Central memory CD8-positive, alpha-beta T cell (primary cell): ENCODE measurements around the gene TSPOAP1.

Experiments
- ATAC-seq: fragments of 150-1000 bp; cut with Tn5 transposase; replicated peaks from 2 replicates; pipeline ENCODE4 v1.10.0; 2022; ENCODE audit warnings: mild to moderate bottlenecking, moderate FRiP score, moderate number of reproducible peaks; ENCODE audit not compliant: poor library complexity, severe bottlenecking; ENCODE audit errors: extremely low read depth
- DNase-seq, 2 donors: peaks; one replicate each; pipeline ENCODE4 v3.0.0; 2021; ENCODE audit warnings: low spot score in 2 of 2
- H3K27ac Mint-ChIP-seq: one replicate; pipeline ENCODE4 v1.8.0; 2022; ENCODE audit warnings: low read depth, mild to moderate bottlenecking, moderate library complexity, mixed read lengths
- H3K27me3 Mint-ChIP-seq: one replicate; pipeline ENCODE4 v1.8.0; 2022; ENCODE audit warnings: mixed read lengths
- H3K36me3 Mint-ChIP-seq: one replicate; pipeline ENCODE4 v1.8.0; 2022; ENCODE audit warnings: mild to moderate bottlenecking, moderate library complexity, mixed read lengths; ENCODE audit not compliant: insufficient read depth
- H3K4me1 Mint-ChIP-seq: one replicate; pipeline ENCODE4 v1.8.0; 2022; ENCODE audit warnings: mixed read lengths
- H3K4me3 Mint-ChIP-seq: one replicate; pipeline ENCODE4 v1.8.0; 2022; ENCODE audit warnings: mild to moderate bottlenecking, moderate library complexity, mixed read lengths
- H3K9me3 Mint-ChIP-seq: one replicate; pipeline ENCODE4 v1.8.0; 2022; ENCODE audit warnings: mixed read lengths

TSPOAP1 gene

DNA sequence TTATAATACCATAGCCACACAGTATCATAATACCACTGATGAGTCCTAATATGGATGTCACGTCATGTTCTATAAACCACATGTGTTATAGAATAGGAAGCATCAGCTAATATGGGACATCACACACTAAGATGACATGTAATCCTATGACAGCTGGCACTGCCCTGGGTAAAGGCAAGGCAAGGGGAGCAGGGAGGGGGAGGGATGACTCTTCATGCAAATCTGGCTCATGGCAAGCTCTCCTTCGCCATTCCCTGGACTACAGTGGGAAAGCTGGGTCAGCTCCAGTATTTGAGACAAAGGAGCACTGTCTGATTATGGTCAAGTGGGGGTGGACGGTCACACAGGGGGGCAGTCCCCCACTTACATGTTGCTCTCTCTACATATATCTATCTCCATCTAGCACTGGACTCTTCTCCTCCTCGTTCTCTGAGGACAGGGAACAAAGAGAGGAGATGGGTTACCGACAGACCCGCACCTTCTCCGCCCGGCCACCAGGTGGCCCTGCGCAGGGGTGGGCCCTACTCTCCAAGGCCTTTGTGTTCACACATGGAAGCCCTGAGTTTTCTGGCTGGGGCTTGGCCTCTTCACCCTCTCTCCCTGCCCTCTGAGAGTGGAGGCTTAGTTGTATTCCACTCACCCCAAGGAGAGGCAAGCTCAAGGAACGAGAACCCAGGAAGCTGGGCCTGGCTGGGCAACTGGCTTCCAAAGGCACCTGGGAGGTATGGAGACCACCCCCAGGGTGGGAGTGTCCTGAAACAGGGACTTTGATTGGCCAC lies 24.4 kb downstream of the TSPOAP1 start:
- peak; percentile 79 for ATAC-seq
- DNase-seq, result peak; percentile 35 to 47
- Mint-ChIP-seq H3K27ac (no peak overlapping the region), H3K9me3 (no peaks in the 10 kb centered on the region), H3K4me1 (peaks cover 12% of the 10 kb centered on the region), H3K36me3 (peaks cover 5% of the 10 kb centered on the region), H3K27me3 (no peaks in the 10 kb centered on the region), H3K4me3 (no peak overlapping the region)

DNA sequence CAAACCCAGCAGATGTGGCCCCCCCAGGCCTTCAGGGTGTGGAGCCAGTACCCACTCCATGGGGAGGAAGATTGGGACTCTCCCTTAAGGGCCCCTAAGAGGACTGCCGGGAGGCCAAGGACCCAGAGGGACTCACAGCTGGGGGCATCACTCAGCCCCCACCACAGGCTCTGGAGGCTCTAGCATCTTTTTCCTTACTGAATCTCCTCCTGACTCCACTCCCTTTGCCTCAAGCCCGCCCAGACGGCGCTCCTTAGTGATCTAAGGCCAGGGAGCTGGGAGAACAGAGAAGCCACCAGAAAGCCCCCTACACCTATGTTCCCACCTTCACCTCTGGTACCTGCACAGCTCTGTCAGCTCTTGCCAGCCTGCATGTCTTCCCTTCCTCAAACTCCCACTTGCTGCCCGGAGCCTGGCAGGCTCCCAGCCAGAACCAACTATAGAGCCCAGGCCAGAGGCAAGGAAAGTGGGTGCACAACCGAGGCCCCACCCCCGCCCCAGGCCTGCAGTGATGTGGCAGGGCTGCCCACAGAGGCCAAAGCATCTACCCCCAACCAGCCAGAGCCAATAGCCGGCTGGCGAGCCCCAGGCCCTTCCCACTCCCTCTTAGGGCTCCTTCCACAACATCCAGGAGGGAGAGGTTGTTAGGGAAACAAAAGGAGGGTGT lies 25.5 kb downstream of the TSPOAP1 start:
- Mint-ChIP-seq H3K36me3 (peaks cover 5% of the 10 kb centered on the region), H3K9me3 (no peaks in the 10 kb centered on the region), H3K27ac (peak overlapping the region; percentile 13), H3K4me3 (no peak overlapping the region), H3K4me1 (peaks cover 12% of the 10 kb centered on the region), H3K27me3 (no peaks in the 10 kb centered on the region)
- ATAC-seq (no peak), DNase-seq (no peak)

DNA sequence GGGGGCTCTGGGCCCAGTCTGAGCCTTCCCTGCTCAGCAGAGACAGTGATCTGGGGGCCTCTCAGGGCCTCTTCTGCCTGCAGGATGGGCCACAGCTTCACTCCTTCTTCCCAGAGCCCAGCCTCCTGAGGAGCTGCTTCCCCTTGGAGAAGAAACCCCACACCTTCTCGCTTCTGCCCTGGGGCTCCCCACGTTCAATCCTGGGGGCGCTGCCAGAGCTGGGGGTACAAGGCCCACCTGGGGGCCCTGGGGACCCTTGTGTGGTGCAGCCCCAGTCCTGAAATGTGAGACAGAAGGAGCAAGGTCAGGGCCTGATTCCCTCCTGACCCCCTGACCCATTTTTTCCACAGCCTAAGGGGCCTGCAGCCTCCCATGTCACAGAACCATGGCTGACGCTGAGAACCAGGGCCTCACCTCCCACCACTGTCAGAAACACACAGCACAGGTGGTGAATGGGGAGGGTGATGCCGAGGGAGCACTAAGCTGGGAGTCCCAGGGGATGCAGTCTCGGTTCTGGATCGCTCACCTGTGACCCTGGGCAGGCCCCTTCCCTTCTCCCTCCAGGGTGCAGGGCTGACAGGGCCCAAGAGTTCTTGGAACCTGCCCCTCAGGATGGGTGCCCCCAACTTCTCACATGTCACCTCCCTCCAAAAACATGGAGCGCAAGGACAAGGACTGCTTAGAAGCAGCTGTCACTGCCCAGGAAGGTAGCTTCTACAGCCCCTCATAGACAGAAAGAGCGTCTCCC lies 26.2 kb downstream of the TSPOAP1 start:
- H3K27ac Mint-ChIP-seq, result peak overlapping the region; percentile 13
- H3K27me3 Mint-ChIP-seq, result no peaks in the 10 kb centered on the region
- peaks cover 5% of the 10 kb centered on the region for H3K36me3 Mint-ChIP-seq
- H3K9me3 Mint-ChIP-seq, result no peaks in the 10 kb centered on the region
- peak in 1 of 2 donors; percentile 6 for DNase-seq
- ATAC-seq, result no peak
- H3K4me3 Mint-ChIP-seq, result no peak overlapping the region
- H3K4me1 Mint-ChIP-seq, result peaks cover 12% of the 10 kb centered on the region

GRCh38 chr17:58301504-58302150 lies 27.0 kb downstream of the TSPOAP1 start:
- H3K27me3 Mint-ChIP-seq, result no peaks in the 10 kb centered on the region
- H3K4me3 Mint-ChIP-seq, result no peak overlapping the region
- peaks cover 5% of the 10 kb centered on the region for H3K36me3 Mint-ChIP-seq
- H3K27ac Mint-ChIP-seq, result no peak overlapping the region
- peaks cover 12% of the 10 kb centered on the region for H3K4me1 Mint-ChIP-seq
- H3K9me3 Mint-ChIP-seq, result no peaks in the 10 kb centered on the region
- no peak for ATAC-seq
- DNase-seq, result peak in 1 of 2 donors; percentile 7

GRCh38 chr17:58300336-58300735 lies 28.3 kb downstream of the TSPOAP1 start:
- Mint-ChIP-seq H3K4me3 (no peak overlapping the region), H3K27me3 (no peaks in the 10 kb centered on the region), H3K36me3 (peaks cover 4% of the 10 kb centered on the region), H3K9me3 (no peaks in the 10 kb centered on the region), H3K4me1 (peaks cover 12% of the 10 kb centered on the region), H3K27ac (no peak overlapping the region)
- ATAC-seq (no peak), DNase-seq (peak in 1 of 2 donors; percentile 6)

DNA sequence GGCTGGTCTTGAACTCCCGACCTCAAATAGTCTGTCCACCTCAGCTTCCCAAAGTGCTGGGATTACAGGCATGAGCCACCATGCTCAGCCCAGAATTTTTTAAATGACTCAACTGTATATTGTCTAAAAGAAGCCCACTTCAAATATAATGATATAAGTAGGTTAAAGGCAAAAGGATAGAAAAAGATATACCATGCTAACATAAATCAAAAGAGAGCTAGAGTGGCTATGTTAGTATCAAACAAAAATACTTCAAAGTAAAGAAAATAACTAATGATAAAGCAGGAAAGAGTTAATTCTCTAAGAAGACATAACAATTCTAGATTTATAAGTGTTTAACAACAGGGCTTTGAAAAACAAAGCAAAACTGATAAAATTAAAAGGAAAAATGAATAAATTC lies 34.6 kb downstream of the TSPOAP1 start:
- Mint-ChIP-seq H3K4me3 (no peak overlapping the region), H3K27me3 (peaks cover 30% of the 10 kb centered on the region), H3K4me1 (no peaks in the 10 kb centered on the region), H3K27ac (no peak overlapping the region), H3K36me3 (peaks cover 1% of the 10 kb centered on the region), H3K9me3 (no peaks in the 10 kb centered on the region)
- no peak for DNase-seq
- ATAC-seq, result no peak

DNA sequence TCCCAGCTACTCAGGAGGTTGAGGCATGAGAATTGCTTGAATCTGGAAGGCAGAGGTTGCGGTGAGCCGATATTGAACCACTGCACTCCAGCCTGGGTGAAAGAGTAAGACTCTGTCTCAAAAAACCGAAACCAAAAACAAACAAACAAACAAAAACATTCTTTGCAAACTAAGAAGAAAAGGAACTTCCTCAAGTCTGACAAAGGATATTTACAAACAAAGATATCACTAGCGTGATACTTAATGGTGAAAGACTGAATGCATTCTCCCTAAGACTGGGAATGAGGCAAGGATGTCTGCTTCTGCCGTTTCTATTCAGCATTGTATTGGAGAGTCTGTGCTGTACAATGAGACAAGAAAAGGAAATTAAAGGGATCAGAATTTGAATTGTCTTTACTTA lies 37.3 kb downstream of the TSPOAP1 start:
- H3K27ac Mint-ChIP-seq, result no peak overlapping the region
- H3K27me3 Mint-ChIP-seq, result peaks cover 45% of the 10 kb centered on the region
- peaks cover 1% of the 10 kb centered on the region for H3K36me3 Mint-ChIP-seq
- H3K4me1 Mint-ChIP-seq, result no peaks in the 10 kb centered on the region
- H3K4me3 Mint-ChIP-seq, result no peak overlapping the region
- ATAC-seq (no peak), DNase-seq (no peak)
- H3K9me3 Mint-ChIP-seq, result no peaks in the 10 kb centered on the region

DNA sequence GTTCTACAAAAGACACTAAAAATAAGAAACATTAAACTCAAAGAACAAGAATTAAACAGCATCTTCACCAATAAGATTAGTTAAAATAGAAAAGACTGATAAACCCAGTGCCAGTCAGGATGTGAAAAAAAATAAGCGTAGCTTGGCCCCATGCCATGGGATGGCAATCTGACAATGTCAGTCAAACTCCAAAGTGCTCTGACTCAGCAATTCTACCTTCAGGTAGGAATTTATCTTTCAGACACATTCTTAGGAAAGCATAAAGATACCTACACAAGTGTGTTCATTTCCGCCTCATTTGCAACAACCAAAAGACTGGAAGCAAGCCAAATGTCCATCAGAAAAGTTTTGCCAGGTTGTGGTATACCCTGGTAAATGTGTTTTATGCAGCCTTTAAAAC lies 38.7 kb downstream of the TSPOAP1 start:
- peaks cover 1% of the 10 kb centered on the region for H3K36me3 Mint-ChIP-seq
- peaks cover 45% of the 10 kb centered on the region for H3K27me3 Mint-ChIP-seq
- no peak overlapping the region for H3K4me3 Mint-ChIP-seq

GRCh38 chr17:58285422-58285810 lies 43.2 kb downstream of the TSPOAP1 start:
- no peak for DNase-seq
- no peaks in the 10 kb centered on the region for H3K4me1 Mint-ChIP-seq
- H3K9me3 Mint-ChIP-seq, result no peaks in the 10 kb centered on the region
- H3K27me3 Mint-ChIP-seq, result peaks cover 36% of the 10 kb centered on the region
- H3K36me3 Mint-ChIP-seq, result no peaks in the 10 kb centered on the region
- no peak for ATAC-seq
- peak overlapping the region; percentile 41 for H3K27ac Mint-ChIP-seq
- H3K4me3 Mint-ChIP-seq, result no peak overlapping the region

More for the DNA sequence above, 38.7 kb downstream of the TSPOAP1 start:
- no peaks in the 10 kb centered on the region for H3K4me1 Mint-ChIP-seq
- H3K9me3 Mint-ChIP-seq, result no peaks in the 10 kb centered on the region
- no peak for DNase-seq
- ATAC-seq, result no peak
- no peak overlapping the region for H3K27ac Mint-ChIP-seq

DNA sequence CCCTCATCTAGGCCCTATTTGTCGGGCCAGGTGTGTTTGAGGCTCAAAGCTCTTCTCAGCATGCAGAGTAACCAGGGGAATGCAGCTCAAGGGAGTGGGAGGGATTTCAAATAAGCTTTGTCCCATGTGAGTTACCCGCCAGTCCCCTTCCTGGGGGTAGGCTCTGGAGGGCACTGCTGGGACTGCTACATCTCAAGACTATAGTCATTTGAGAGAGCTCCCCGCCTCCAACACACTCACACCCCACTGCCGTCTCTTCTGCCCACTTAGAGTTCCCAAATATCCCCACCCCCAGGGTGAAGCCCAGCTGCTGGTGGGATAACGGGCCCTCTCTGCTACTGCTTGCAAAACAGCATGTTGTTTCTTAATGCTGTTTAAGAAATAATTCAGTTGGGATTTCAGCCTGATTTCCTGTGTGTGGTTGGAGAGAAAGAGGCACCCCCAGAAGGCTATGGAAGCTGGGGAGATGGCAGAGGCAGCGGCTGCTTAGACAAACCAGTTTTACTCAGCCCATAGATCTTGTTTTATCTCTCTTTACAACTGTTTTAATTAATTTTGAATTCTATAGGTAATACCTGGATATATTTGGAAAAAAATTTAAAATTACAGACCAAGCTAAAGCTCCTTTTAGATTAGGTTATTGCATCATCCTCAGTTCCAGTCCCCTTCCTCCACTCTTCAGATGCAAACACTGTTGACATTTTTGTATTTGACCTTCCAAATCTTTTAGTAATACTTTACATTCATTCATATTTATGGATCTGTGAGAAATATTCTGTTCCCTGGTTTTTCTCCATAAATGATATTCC lies 43.8 kb downstream of the TSPOAP1 start:
- Mint-ChIP-seq H3K36me3 (no peaks in the 10 kb centered on the region), H3K4me1 (no peaks in the 10 kb centered on the region), H3K9me3 (no peaks in the 10 kb centered on the region), H3K27ac (peak overlapping the region; percentile 41), H3K4me3 (no peak overlapping the region), H3K27me3 (peaks cover 36% of the 10 kb centered on the region)
- no peak for ATAC-seq
- DNase-seq, result no peak

DNA sequence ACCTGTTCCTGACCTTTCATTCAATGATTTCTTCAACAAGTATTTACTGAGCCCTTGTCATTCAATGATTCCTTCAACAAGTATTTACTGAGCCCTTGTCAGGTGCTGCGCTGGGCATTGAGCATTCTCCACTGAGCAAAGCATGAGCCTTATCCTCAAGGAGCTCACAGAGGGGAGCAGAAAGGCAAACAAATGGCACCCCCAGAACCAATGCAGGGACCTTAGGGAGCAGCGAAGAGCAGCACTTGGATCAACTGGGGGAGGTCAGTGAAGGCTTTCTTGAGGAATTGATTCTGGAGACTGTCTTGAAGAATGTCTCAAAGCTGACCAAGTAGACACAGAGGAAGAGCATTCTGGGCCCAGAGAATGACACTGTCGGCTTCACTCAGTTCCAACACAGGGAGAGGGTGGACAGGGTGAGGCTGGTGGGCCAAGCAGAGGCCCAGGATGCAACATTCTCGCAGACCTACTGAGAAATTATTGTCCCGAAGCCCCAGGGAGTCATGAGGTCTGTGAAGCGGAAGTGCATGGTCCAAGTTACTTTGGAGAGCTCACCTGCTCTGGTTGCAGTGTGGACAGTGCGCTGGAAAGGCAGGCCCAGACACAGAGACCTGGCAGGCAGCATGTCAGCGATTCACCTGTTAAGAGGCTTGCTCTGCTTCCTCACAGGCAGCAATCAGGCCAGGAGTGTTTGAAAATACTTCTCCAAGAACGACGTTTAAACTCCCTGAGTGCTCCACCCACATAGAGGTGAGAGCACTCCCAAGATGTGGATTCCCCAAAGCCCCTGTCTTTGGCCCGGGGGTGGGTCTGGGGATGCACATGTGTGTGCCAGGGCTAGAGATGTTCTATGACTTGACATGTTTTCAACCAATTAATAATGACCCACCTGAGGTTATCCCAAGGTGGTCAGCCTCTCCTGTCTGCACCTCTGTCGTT lies 44.7 kb downstream of the TSPOAP1 start:
- no peak for ATAC-seq
- no peaks in the 10 kb centered on the region for H3K36me3 Mint-ChIP-seq
- no peak overlapping the region for H3K27ac Mint-ChIP-seq
- no peaks in the 10 kb centered on the region for H3K9me3 Mint-ChIP-seq
- H3K27me3 Mint-ChIP-seq, result peaks cover 39% of the 10 kb centered on the region
- no peak for DNase-seq
- H3K4me3 Mint-ChIP-seq, result no peak overlapping the region
- H3K4me1 Mint-ChIP-seq, result no peaks in the 10 kb centered on the region
